ENCODE measurements around the gene ZNF536. TPM values are rescaled to one million over a fixed set of nuclear protein-coding genes. Genes with fewer than 3 reads are reported as not detected.
"Not testable (repeated sequence)": the region's sequence is repeated elsewhere in the genome, so short reads cannot be mapped to it uniquely, and the experiment has no call there.

ZNF536 gene
- total RNA-seq, 1 donor from 2014 or later, result not detected

- DNase-seq (ENCODE audit: low read depth in 2 of 2), result no peak
Observed at GRCh38 chr19:30445385-30445784, 73.2 kb downstream of the ZNF536 start.

- not testable (repeated sequence) for DNase-seq (ENCODE audit: low read depth in 2 of 2)
Observed at GRCh38 chr19:30446120-30446519, 73.9 kb downstream of the ZNF536 start.

- DNase-seq (ENCODE audit: low read depth in 2 of 2), result no peak
Observed at GRCh38 chr19:30446850-30447552, 74.8 kb downstream of the ZNF536 start.

- DNase-seq (ENCODE audit: low read depth in 2 of 2), result no peak
Observed at GRCh38 chr19:30447553-30447870, 75.3 kb downstream of the ZNF536 start.

GRCh38 chr19:30448386-30449077 is 76.3 kb downstream of the ZNF536 start:
- no peak for DNase-seq (ENCODE audit: low read depth in 2 of 2)

GRCh38 chr19:30449078-30449590 is 77.0 kb downstream of the ZNF536 start:
- DNase-seq (ENCODE audit: low read depth in 2 of 2), result no peak

- no peak for DNase-seq (ENCODE audit: low read depth in 2 of 2)
Observed at GRCh38 chr19:30449673-30450072, 77.5 kb downstream of the ZNF536 start.

GRCh38 chr19:30450100-30450499 is 77.9 kb downstream of the ZNF536 start:
- DNase-seq (ENCODE audit: low read depth in 2 of 2), result peak; percentile 16 to 23

- no peak for DNase-seq (ENCODE audit: low read depth in 2 of 2)
Observed at GRCh38 chr19:30450835-30451321, 78.7 kb downstream of the ZNF536 start.

- DNase-seq (ENCODE audit: low read depth in 2 of 2), result no peak
Observed at GRCh38 chr19:30452931-30453330, 80.7 kb downstream of the ZNF536 start.

- DNase-seq (ENCODE audit: low read depth in 2 of 2), result no peak
Observed at GRCh38 chr19:30453743-30454142, 81.6 kb downstream of the ZNF536 start.

GRCh38 chr19:30455881-30456280 is 83.7 kb downstream of the ZNF536 start:
- DNase-seq (ENCODE audit: low read depth in 2 of 2), result no peak

- DNase-seq (ENCODE audit: low read depth in 2 of 2), result no peak
Observed at GRCh38 chr19:30457484-30457883, 85.3 kb downstream of the ZNF536 start.

GRCh38 chr19:30459859-30460258 is 87.7 kb downstream of the ZNF536 start:
- DNase-seq (ENCODE audit: low read depth in 2 of 2), result no peak

- no peak for DNase-seq (ENCODE audit: low read depth in 2 of 2)
Observed at GRCh38 chr19:30464162-30464561, 92.0 kb downstream of the ZNF536 start.

- not testable (repeated sequence) for DNase-seq (ENCODE audit: low read depth in 2 of 2)
Observed at GRCh38 chr19:30466598-30466997, 94.4 kb downstream of the ZNF536 start.

GRCh38 chr19:30467239-30467638 is 95.1 kb downstream of the ZNF536 start:
- no peak for DNase-seq (ENCODE audit: low read depth in 2 of 2)

- no peak for DNase-seq (ENCODE audit: low read depth in 2 of 2)
Observed at GRCh38 chr19:30469774-30470173, 97.6 kb downstream of the ZNF536 start.

- no peak for DNase-seq (ENCODE audit: low read depth in 2 of 2)
Observed at GRCh38 chr19:30471441-30471840, 99.3 kb downstream of the ZNF536 start.

GRCh38 chr19:30473334-30473867 is 101.2 kb downstream of the ZNF536 start:
- no peak for DNase-seq (ENCODE audit: low read depth in 2 of 2)

GRCh38 chr19:30476997-30477396 is 104.8 kb downstream of the ZNF536 start:
- no peak for DNase-seq (ENCODE audit: low read depth in 2 of 2)

- DNase-seq (ENCODE audit: low read depth in 2 of 2), result no peak
Observed at GRCh38 chr19:30479231-30479630, 107.0 kb downstream of the ZNF536 start.

- no peak for DNase-seq (ENCODE audit: low read depth in 2 of 2)
Observed at GRCh38 chr19:30480097-30480496, 107.9 kb downstream of the ZNF536 start.
